Adipocyte (in vitro differentiated cells): ENCODE results near the gene ITGB2.
"Not testable (repeated sequence)": the region's sequence is repeated elsewhere in the genome, so short reads cannot be mapped to it uniquely, and the experiment has no call there.

Experiments
- DNase-seq: peaks from one replicate; pipeline ENCODE4 v3.0.0-alpha.2; 2015; ENCODE audit warnings: low read depth
- H3K27me3 ChIP-seq: replicated peaks from 2 replicates; pipeline ENCODE4 v1.7.0; 2013; ENCODE audit warnings: mild to moderate bottlenecking, low read length, moderate library complexity; ENCODE audit not compliant: control insufficient read depth, insufficient read depth
- H3K36me3 ChIP-seq: 2 replicates; pipeline ENCODE4 v1.7.0; 2013; ENCODE audit warnings: low read length, mild to moderate bottlenecking, moderate library complexity; ENCODE audit not compliant: control insufficient read depth, insufficient read depth, severe bottlenecking
- H3K4me1 ChIP-seq: 2 replicates; pipeline ENCODE4 v1.7.0; 2013; ENCODE audit warnings: mild to moderate bottlenecking, low read length, moderate library complexity; ENCODE audit not compliant: control insufficient read depth, insufficient read depth
- H3K4me3 ChIP-seq: 2 replicates; pipeline ENCODE4 v1.7.0; 2013; ENCODE audit warnings: mild to moderate bottlenecking, low read length, moderate library complexity
- H3K9ac ChIP-seq: 2 replicates; pipeline ENCODE4 v1.7.0; 2013; ENCODE audit warnings: mild to moderate bottlenecking, low read length, moderate library complexity
- H3K9me3 ChIP-seq: 2 replicates; pipeline ENCODE4 v1.7.0; 2013; ENCODE audit warnings: mild to moderate bottlenecking, low read length, moderate library complexity; ENCODE audit not compliant: control insufficient read depth

ITGB2 gene

DNA sequence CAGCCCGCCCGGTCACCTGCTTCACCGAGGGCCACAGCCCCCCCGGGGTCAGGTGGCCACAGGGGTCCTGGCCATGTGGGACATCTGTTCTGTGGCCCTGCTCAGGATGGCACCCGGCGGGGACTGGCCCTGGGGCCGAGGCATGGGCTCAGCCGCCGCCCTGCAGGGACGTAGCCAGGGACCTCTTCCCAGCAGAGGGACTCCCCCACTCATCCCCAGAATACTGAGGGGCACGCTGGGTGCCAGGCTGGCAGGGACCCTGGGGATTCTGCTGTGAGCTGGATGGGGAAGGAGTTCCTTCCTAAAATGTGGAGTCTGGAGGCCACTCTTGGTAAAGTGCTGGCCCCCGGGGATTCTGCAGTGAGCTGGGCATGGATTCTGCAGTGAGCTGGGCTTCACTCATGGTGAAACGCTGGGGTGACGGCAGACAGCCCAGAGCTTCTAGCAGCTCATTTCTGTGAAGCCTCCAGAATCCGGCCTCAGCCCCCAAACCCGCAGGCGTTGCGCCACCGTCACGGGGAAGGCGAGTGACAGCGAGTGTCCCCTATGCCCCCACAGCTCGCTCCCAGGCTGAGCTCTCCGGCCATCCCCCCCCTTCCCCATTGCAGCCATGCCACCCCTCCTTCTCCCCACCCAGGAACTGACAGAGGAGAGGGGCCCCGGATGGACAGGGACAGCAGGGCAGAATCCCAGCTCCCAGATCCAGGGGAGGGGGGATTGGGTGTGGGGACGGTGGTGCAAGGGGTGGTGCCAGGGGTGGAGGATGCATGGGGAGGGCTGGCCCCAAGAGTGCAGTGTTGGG is 1.4 kb downstream of the ITGB2 start:
- Histone ChIP-seq H3K36me3 (no peaks in the 10 kb centered on the region), H3K9ac (no peak overlapping the region), H3K4me1 (no peaks in the 10 kb centered on the region), H3K9me3 (no peaks in the 10 kb centered on the region), H3K27me3 (peaks cover 43% of the 10 kb centered on the region), H3K4me3 (no peak overlapping the region)
- no peak for DNase-seq

DNA sequence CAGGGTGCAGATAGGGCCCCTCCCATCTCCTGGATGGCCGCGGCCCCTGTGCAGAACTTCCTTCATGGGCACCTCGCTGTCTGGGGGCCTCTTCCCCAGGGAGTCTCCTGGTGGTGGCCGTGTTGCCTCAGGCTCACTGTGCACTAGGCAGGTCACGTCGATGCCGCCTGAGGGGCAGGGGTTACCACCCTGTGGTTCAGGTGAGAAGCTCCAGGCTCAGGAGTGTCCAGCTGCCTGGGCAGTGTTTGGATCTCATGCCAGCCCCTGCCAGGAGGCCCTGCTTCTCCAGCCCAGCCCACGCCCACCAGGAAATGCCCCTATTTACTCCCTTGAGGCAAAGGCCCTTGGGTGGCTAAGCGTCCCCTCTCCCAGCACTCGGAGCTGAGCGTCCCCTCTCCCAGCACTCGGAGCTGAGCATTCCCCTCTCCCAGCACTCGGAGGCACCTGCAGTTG is 2.1 kb downstream of the ITGB2 start:
- Histone ChIP-seq H3K9ac (no peak overlapping the region), H3K36me3 (no peaks in the 10 kb centered on the region), H3K27me3 (peaks cover 43% of the 10 kb centered on the region), H3K4me3 (no peak overlapping the region), H3K4me1 (no peaks in the 10 kb centered on the region), H3K9me3 (no peaks in the 10 kb centered on the region)
- DNase-seq = no peak

DNA sequence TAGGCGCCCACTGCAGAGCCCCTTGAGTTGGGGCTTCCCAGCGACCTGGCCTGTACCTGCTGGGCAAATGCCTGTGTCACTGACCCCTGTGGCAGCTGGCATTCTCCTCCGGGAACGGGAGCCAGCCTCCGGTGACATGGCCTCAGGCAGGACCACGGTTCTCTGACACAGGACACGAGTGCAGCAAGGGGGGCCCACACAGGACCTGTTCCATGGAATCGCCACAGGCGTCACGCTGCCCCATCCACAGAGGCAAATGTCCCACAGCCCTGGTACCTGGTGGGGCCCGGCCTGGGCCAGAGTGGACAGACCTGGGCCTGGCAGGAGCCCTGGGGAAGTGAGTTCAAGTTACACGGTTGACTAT is 2.6 kb downstream of the ITGB2 start:
- peaks cover 43% of the 10 kb centered on the region for H3K27me3 ChIP-seq
- no peak for DNase-seq

DNA sequence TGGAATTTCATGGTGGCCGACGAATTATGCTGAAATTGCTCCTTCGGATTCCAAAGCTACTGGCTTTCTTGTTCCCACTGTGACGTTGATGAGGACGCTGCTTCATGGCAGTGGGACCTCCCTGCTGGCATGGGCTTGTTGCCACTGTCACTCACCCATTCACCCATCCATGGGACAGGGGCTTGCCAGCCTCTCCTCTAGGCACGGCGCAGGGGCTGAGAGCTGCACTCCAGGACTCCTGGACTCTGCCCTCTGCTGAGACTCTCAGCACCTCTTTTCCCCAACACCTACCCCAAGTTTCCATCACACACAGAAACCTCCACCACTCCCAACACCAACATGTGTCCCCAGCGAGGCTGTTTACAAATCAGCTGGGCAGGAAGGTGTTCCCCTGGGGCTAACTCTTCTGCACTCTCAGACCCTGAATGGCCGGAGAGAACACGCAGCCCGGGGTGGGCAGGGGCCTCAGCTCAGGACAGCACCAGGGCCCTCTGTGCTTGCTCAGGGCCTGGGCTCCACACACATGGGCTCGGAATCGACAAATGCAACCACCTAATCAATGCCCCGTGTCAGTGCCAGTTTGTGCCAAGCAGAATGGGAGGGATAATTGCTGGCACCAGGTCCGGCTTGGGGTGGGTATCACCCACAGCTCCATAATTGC is 3.1 kb downstream of the ITGB2 start:
- H3K9me3 ChIP-seq = no peaks in the 10 kb centered on the region
- DNase-seq = no peak
- no peaks in the 10 kb centered on the region for H3K36me3 ChIP-seq
- H3K27me3 ChIP-seq = peaks cover 43% of the 10 kb centered on the region
- no peaks in the 10 kb centered on the region for H3K4me1 ChIP-seq
- no peak overlapping the region for H3K4me3 ChIP-seq
- no peak overlapping the region for H3K9ac ChIP-seq

More for the DNA sequence above, 2.6 kb downstream of the ITGB2 start:
- no peaks in the 10 kb centered on the region for H3K36me3 ChIP-seq
- no peak overlapping the region for H3K4me3 ChIP-seq
- H3K9ac ChIP-seq = no peak overlapping the region
- no peaks in the 10 kb centered on the region for H3K4me1 ChIP-seq
- no peaks in the 10 kb centered on the region for H3K9me3 ChIP-seq

DNA sequence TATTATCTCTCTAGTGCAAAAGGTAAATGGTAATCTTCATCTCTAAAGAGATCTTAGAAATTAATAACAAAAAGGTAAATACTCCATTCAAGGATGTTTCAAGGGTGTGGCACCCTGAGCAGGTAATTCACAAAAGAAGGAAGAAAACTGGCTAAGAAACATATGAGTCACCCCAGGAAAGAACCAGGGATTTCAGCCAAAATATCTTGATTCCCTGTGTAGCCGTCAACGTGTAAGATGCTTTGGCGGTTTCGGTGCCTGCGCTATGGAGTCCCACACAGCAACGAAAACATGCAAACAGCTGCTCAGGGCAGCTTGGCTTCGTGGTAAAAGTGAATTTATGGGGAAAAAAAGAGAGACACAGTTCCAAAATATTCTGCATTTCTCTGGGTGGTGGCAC is 3.7 kb downstream of the ITGB2 start:
- H3K9ac ChIP-seq = no peak overlapping the region
- no peaks in the 10 kb centered on the region for H3K36me3 ChIP-seq
- H3K4me3 ChIP-seq = no peak overlapping the region
- no peak for DNase-seq
- peaks cover 43% of the 10 kb centered on the region for H3K27me3 ChIP-seq
- H3K4me1 ChIP-seq = no peaks in the 10 kb centered on the region
- H3K9me3 ChIP-seq = no peaks in the 10 kb centered on the region

DNA sequence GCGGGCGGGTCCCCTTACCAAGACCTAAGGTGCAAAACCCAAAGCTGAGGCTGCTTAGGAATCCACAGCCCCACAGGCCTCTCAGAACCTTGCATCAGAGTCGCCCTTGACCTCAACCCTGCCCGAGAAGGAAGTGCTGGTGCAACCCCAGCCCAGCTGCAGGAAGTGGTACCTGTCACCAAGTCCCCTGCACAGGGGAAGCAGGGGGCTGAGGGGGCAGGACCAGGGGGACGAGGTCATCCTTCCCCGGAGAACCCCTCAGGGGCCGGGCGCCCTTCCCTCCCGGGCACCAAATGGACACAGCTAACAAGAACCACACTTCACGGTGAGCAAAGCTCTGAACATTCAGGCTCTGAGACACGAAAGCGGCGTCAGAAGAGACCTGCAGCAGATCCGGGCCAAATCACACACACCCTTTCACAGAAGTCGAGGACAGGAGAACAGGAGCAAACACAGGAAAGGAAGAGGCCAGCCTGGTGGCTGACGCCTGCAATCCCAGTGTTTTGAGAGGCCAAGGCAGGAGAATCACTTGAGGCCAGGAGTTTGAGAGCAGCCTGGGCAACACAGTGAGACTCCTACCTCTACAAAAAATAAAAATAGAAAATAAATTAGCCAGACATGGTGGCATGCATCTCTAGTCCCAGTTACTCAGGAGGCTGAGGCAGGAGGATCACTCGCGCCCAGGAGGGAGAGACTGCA is 6.4 kb downstream of the ITGB2 start:
- Histone ChIP-seq H3K9me3 (no peaks in the 10 kb centered on the region), H3K9ac (no peak overlapping the region), H3K4me3 (no peak overlapping the region), H3K27me3 (peaks cover 37% of the 10 kb centered on the region), H3K4me1 (peaks cover 7% of the 10 kb centered on the region), H3K36me3 (no peaks in the 10 kb centered on the region)
- DNase-seq = no peak

DNA sequence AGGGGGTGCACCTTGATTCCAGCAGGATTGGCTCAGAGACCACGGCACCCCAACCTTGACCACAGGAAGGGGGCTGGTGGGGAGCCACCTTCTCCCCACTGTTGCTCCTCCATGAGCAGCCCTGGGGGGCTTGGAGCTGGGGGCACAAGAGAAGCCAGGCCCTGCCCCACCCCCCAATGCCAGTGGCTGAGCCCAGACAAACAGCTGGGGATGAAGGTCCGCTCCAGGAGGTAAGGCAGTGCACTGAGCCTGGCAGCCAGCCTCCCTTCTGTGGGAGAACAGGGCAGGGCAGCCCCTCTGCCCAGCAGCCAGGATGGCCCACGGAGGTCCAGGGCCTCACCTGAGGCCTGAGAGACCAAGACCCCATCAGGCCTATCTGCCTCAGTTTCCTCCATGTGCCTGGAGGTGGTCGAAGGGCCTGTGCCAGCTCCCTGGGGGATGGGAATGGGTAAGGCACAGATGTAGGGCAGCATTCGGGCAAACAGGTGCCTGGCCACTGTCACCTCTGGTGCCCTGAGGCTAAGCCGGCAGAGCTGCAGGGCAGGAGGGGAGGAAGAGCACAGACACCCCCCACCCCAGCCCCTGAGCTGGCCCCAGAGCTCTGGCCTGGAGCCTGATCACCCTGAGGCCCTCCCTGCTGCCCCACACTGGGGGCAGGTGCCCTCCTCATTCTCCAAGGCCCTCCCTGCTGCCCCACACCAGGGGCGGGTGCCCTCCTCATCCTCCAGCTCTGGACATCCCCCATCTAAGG is 7.1 kb downstream of the ITGB2 start:
- no peak overlapping the region for H3K4me3 ChIP-seq
- no peaks in the 10 kb centered on the region for H3K9me3 ChIP-seq
- peaks cover 10% of the 10 kb centered on the region for H3K4me1 ChIP-seq
- H3K36me3 ChIP-seq = no peaks in the 10 kb centered on the region
- no peak overlapping the region for H3K9ac ChIP-seq
- no peak for DNase-seq
- H3K27me3 ChIP-seq = peaks cover 37% of the 10 kb centered on the region

DNA sequence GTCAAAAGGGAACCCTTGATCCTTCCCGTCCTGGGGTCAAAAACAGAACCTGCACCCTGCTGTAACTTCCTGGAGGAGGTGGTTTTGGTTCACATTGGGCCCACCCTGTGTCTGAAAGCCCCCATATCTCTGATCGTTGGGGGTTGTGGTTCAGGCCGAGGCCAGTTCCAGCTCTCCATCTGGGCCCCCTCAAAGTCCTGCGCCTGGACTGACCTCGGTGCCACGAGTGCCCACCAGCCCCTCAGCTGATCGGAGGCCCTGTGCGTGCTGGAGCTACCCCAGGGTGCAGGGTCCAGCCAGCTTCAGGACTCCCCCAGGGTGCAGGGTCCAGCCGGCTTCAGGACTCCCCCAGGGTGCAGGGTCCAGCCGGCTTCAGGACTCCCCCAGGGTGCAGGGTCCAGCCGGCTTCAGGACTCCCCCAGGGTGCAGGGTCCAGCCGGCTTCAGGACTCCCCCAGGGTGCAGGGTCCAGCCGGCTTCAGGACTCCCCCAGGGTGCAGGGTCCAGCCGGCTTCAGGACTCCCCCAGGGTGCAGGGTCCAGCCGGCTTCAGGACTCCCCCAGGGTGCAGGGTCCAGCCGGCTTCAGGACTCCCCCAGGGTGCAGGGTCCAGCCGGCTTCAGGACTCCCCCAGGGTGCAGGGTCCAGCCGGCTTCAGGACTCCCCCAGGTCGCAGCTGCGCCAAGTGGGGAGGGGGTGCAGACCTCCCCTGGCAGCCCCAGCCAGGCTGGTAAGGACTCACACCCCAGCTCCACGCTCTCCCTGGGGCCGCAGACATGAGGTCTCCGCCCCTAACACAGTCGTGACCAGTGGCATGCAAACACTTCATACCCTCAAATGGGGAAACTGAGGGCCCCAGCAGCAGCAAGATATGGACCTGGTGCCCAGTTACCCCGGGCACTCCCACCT is 7.9 kb downstream of the ITGB2 start:
- Histone ChIP-seq H3K4me1 (peaks cover 18% of the 10 kb centered on the region), H3K27me3 (peaks cover 30% of the 10 kb centered on the region)
- not testable (repeated sequence) for DNase-seq, H3K4me3 ChIP-seq, H3K36me3 ChIP-seq, H3K9me3 ChIP-seq, H3K9ac ChIP-seq

DNA sequence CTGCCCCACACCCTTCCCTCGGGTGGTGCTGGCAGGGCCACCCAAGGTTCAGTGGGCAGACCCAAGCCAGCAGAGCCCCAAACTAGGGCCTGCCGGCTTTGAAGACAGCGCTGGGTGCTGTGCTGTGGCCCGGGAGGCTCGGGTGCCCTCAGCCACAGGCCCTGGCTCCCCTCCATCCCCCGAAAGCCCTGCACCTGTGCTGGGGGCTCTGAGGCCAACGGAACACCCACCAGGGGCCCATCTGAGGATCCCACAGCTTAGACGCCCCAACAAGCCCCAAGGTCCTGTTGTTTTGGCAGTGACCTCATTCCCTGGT is 8.6 kb downstream of the ITGB2 start:
- Histone ChIP-seq H3K9me3 (no peaks in the 10 kb centered on the region), H3K4me3 (no peak overlapping the region), H3K27me3 (peaks cover 27% of the 10 kb centered on the region), H3K4me1 (peaks cover 20% of the 10 kb centered on the region), H3K36me3 (no peaks in the 10 kb centered on the region), H3K9ac (no peak overlapping the region)
- DNase-seq = no peak

DNA sequence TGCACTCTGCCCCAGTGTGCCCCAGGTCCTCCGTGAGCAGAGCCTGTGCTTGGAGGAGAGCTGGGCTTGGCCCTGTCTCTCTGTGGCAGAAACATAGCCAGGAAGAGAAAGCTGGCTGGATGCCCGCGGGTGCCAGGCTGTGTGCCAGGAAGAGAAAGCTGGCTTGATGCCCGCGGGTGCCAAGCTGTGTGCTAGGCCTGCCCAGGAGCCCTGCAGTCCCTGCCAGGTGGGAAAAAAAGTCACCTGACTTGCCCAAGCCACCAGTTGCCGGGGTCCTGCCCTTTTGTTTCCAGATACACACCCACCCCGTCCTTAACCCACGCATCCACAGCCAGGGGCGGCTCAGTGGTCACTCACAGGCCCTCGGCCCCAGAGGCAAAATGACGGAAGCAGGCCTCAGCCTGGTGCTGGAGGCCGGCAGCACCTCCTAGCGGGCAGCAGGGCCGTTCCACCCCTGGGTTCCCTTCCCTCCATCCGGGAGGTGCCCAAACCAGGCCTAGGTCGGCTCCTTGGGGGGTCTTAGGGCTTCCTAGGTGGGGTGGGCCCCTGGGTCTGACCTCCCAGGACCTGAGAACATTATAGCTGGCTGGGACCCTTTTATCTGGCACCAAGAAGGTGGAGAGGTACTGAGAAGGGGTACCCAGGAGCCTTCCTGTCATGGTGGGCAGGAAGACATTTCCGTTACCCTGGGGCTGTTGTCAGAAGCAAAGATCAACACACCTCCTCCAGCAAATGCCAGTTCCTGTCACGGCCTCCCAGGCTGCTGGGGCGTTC is 9.1 kb downstream of the ITGB2 start:
- no peak for DNase-seq

More for the DNA sequence above, 9.1 kb downstream of the ITGB2 start:
- Histone ChIP-seq H3K4me1 (peaks cover 20% of the 10 kb centered on the region), H3K9me3 (no peaks in the 10 kb centered on the region), H3K27me3 (peaks cover 28% of the 10 kb centered on the region), H3K4me3 (no peak overlapping the region), H3K36me3 (no peaks in the 10 kb centered on the region), H3K9ac (no peak overlapping the region)
